Ovary (tissue), 10 donors: ENCODE data around the gene AKAP9. TPM values are rescaled to one million over a fixed set of nuclear protein-coding genes. Genes with fewer than 3 reads are reported as not detected.
"Not testable (repeated sequence)": the region's sequence is repeated elsewhere in the genome, so short reads cannot be mapped to it uniquely, and the experiment has no call there.

Experiments used
- DNase-seq, 5 donors: peaks; one replicate each; pipeline ENCODE4 v3.0.0-alpha.2; 2019 to 2020
- H3K27ac ChIP-seq, 2 donors: fragments of 200-600 bp; one replicate each; pipeline versions ENCODE4 v1.5.1 to v1.8.0; 2019 to 2022
- H3K27me3 ChIP-seq: fragments of 200-600 bp; one replicate; pipeline ENCODE4 v1.8.0; 2022
- H3K36me3 ChIP-seq: fragments of 200-600 bp; sonication (generic); one replicate; pipeline ENCODE4 v1.5.1; 2019
- H3K4me1 ChIP-seq: one replicate; pipeline ENCODE4 v1.8.1; 2013; ENCODE audit warnings: mild to moderate bottlenecking, moderate library complexity; ENCODE audit not compliant: insufficient read depth
- H3K4me3 ChIP-seq: fragments of 200-600 bp; sonication (generic); one replicate; pipeline ENCODE4 v1.5.1; 2017
- H3K9me3 ChIP-seq, 2 donors: fragments of 200-600 bp in 1 of 2; sonication (generic) in 1 of 2; one replicate each; pipeline versions ENCODE4 v1.5.1 to v1.8.1; 2013 to 2019; ENCODE audit warnings: mild to moderate bottlenecking in 1 of 2, moderate library complexity in 1 of 2
- EP300 ChIP-seq: sonication (generic); formaldehyde crosslinking; IDR thresholded peaks from one replicate; pipeline ENCODE4 v1.6.1; 2017; ENCODE audit warnings: antibody characterized with exemption
- POLR2A ChIP-seq: fragments of 450-650 bp; IDR thresholded peaks from one replicate; pipeline ENCODE4 v1.6.1; 2017; ENCODE audit warnings: antibody characterized with exemption, mild to moderate bottlenecking, moderate library complexity
- WGBS, 3 donors: extraction: QIAGEN DNeasy Blood & Tissue Kit in 1 of 3; methylation state at CpG; one replicate each; pipeline versions ENCODE4 v1.1.5 to v1.1.7; 2013 to 2017; 5-methylcytosine and 5-hydroxymethylcytosine counted together
- intact Hi-C, 4 donors: fragments of 100-400 bp; cut with DNase I; formaldehyde crosslinking; loops; one replicate each; pipeline versions ENCODE4 v1.11.0 to v1.15.1; 2022 to 2023
- long read RNA-seq, 3 donors: library from polyadenylated mRNA in 2 of 3; unstranded in 2 of 3; transcript quantifications; one replicate each; pipeline ENCODE4 v2.0.0 and lab custom pipeline, GENCODE V29; 2021 to 2026
- polyA plus RNA-seq, 2 donors: library from polyadenylated mRNA; stranded (reverse); fragments of 200-250 nt in 1 of 2; fragments of 350-450 nt in 1 of 2; fragmentation: Illumina TruSeq in 1 of 2; extraction: RNeasy Lipid Tissue Mini Kit (QIAGEN cat#74804) in 1 of 2; gene quantifications; one replicate each; pipeline ENCODE4 v1.2.3, GENCODE V29; 2013 to 2014
- total RNA-seq, 7 donors: library from RNA; depleted of rRNA in 2 of 7; stranded (reverse); fragments of >200 nt in 2 of 7; fragmentation: NEBNext Ultra II Directional in 3 of 7; extraction: Animal tissue kit (Norgen Biotek cat#: 25700) in 3 of 7; gene quantifications; one replicate each; pipeline versions ENCODE4 v1.1.0 to v1.2.4, GENCODE V29; 2016 to 2023
- TF ChIP-seq, protein P1 (sequence below), 3 donors: fragments of 450-650 bp in 2 of 3; fragments of 200-600 bp in 1 of 3; IDR thresholded peaks; one replicate each; pipeline versions ENCODE4 v1.5.1 to v1.8.0; 2016 to 2022; ENCODE audit warnings: antibody characterized with exemption in 3 of 3, mild to moderate bottlenecking in 1 of 3
- donor health status: DM: no; HTN: no; CAD: no; lungs with moderate emphysema.
- donor health status: DM: no; HTN: no; CAD: no.
- donor health status: Bipolar disorder and iron deficiency.
- donor health status: DM: yes; HTN: yes; CAD: no.
- donor health status: DM: no; HTN: no; CAD: no.
- donor health status: DM: yes; HTN: yes; CAD: no.

Gene AKAP9
- total RNA-seq (10 to 100 TPM; 46.3 to 92.8 (median 60.9) TPM), polyA plus RNA-seq (10 to 100 TPM; 22.1 to 31.4 TPM)
- long read RNA-seq, donor 1, transcript AKAP9-205 (7 exons, 1,356 nt) = major isoform, 21 of 94 reads
- long read RNA-seq, donor 1, partial matches to known transcripts = 59 of 94 reads
- long read RNA-seq, donor 1, other reads (novel, unspliced or antisense) = 14 of 94 reads
- long read RNA-seq, donor 2, partial matches to known transcripts = 44 of 50 reads
- long read RNA-seq, donor 2, other reads (novel, unspliced or antisense) = 0 of 50 reads
- long read RNA-seq, donor 3, full-length matches to known transcripts = 4 of 19 reads
- long read RNA-seq, donor 3, partial matches to known transcripts = 10 of 19 reads
- long read RNA-seq, donor 3, other reads (novel, unspliced or antisense) = 5 of 19 reads

DNA sequence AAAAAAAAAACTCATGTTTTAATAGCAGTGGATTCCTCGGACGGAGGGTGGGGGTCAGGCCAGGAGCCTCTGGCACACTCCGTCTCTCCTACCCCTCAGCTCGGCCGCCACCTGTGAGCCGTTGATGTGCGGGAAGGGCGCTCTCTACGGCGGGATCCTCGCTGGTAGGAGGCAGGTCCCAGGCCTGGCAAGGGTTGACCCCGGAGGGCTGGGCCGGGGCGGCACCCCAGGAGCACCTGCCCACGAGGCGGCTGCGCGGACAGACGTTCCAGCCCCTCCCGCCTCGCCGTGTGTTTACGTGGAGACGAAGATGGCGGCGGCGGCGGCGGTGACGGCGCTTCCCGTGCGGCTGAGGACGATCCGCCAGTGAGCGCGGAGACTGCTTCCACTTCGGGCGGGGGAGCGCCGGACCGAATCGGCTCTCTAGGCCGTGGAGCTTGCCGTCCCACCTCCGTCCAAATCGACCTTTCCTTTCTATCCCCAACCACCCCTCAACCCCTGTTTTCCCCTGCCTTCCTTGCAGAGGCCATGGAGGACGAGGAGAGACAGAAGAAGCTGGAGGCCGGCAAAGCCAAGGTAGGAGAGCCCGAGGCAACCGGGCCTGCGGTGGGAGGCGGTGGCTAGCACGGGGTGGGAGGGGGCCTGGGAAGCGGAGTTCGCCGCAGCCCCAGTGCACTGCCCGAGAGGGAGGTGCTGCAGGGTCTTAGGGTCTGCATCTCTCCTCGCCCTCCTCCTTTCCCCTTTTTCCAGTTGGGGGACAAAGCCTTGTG is at the start of gene AKAP9:
Gene AKAP9 (plus strand): TSS at position 291 of the 770 bp plus-strand sequence. CDS start 238 bp downstream, at position 529.
- DNase-seq = peak; percentile 82 to 91 (median 86)
- no peaks in the 10 kb centered on the region for H3K36me3 ChIP-seq
- peak within 1 kb of the TSS; percentile 75 for H3K4me3 ChIP-seq
- peak within 1 kb of the TSS; percentile 95 to 98 for H3K27ac ChIP-seq
- no peaks in the 10 kb centered on the region for H3K9me3 ChIP-seq
- intact Hi-C loops = no loop called here
- no peaks in the 10 kb centered on the region for H3K27me3 ChIP-seq
- WGBS, 3 donors = 0% methylated on average over 58 to 59 of the region's 59 CpGs
- H3K4me1 ChIP-seq = peaks cover 10% of the 10 kb centered on the region
- TF ChIP-seq EP300 (no peak), POLR2A (peak; percentile 65)
- TF ChIP-seq, protein P1, sequence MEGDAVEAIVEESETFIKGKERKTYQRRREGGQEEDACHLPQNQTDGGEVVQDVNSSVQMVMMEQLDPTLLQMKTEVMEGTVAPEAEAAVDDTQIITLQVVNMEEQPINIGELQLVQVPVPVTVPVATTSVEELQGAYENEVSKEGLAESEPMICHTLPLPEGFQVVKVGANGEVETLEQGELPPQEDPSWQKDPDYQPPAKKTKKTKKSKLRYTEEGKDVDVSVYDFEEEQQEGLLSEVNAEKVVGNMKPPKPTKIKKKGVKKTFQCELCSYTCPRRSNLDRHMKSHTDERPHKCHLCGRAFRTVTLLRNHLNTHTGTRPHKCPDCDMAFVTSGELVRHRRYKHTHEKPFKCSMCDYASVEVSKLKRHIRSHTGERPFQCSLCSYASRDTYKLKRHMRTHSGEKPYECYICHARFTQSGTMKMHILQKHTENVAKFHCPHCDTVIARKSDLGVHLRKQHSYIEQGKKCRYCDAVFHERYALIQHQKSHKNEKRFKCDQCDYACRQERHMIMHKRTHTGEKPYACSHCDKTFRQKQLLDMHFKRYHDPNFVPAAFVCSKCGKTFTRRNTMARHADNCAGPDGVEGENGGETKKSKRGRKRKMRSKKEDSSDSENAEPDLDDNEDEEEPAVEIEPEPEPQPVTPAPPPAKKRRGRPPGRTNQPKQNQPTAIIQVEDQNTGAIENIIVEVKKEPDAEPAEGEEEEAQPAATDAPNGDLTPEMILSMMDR (IDR thresholded peaks at IDR 0.05) = peak in 2 of 3 donors; percentile 11 to 24

DNA sequence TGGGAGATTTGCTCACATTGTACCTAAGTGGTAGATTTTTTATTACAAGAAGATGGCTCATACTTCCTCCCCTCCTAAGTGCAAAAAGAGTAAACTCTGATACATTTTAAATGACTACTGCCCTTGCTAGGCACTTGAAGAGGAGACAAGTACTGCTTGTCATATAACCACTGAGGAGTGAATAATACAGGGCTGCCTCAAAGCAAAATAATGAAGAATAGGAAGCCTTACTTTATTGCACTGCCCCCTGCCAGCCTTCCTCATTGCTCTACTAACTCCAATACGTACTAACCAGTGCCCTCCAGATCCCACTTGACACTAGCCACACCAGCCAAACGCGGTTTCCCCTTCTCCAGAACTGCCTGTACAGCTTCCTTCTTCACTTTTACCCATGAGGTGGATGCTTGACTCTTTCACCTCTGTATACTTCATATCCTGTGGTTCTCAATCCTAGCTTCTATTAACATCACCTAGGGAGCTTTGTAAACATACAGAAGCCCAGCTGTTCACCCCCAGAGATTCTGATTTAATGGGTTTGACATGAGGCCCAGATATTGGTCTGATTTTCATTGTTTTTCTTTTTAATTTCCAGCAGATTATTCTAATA is 48.5 kb upstream of the AKAP9 start:
- WGBS, 3 donors = 59 to 79% (median 59%) methylated on average over 3 of the region's 3 CpGs
- intact Hi-C loops = no loop called here

DNA sequence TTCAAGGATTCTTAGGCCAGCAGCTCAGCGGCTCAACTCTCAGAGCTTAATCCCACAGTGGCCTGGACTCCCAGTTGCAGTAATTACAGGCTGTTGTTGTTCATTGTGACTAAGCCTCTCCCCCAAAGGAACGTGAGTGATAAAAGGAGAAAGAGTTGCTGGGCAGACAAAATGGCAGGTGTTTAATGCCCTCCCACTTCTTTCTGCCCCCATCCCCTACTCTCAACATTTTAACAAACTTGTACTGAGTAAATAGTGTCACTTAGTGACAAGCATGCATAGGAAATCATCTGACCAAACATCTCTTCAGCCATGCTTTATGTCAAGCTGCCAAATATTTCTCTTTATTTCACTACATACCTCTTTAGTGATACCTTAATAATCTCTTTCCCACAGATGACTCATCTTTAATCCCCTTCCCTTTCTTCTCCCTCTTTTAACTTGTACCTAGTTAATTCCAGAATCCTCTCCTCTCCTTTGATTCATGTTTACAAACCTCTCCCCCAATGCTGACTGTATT is 47.8 kb upstream of the AKAP9 start:
- Histone ChIP-seq H3K27ac (no peak overlapping the region), H3K4me3 (no peak overlapping the region), H3K36me3 (no peaks in the 10 kb centered on the region), H3K9me3 (no peaks in the 10 kb centered on the region), H3K27me3 (no peaks in the 10 kb centered on the region), H3K4me1 (no peaks in the 10 kb centered on the region)
- WGBS, 3 donors = 24 to 28% (median 28%) methylated on average over 2 of the region's 2 CpGs
- no peak for DNase-seq
- no peak for TF ChIP-seq POLR2A
- no peak for TF ChIP-seq EP300
- TF ChIP-seq, protein P1 (IDR thresholded peaks at IDR 0.05) = no peak
- intact Hi-C loops = no loop called here

More for the DNA sequence above, 48.5 kb upstream of the AKAP9 start:
- Histone ChIP-seq H3K36me3 (no peaks in the 10 kb centered on the region), H3K4me1 (no peaks in the 10 kb centered on the region), H3K27ac (no peak overlapping the region), H3K4me3 (no peak overlapping the region), H3K9me3 (no peaks in the 10 kb centered on the region), H3K27me3 (no peaks in the 10 kb centered on the region)
- DNase-seq = no peak
- TF ChIP-seq EP300 (no peak), POLR2A (no peak)
- TF ChIP-seq, protein P1 (IDR thresholded peaks at IDR 0.05) = no peak

DNA sequence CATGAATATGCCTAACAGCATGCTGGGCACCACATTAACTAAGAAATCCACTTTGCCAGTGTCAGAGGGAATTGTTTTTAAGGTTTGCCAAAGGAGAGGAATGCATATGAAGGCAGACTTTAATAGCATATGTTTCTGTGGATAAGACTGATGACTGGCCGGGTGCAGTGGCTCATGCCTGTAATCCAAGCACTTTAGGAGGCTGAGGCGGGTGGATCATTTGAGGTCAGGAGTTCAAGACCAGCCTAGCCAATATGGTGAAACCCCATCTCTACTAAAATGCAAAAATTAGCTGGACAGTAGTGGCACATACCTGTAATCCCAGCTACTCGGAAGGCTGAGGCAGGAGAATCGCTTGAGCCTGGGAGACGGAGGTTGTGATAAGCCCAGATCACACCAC is 47.0 kb upstream of the AKAP9 start:
- 87 to 91% (median 91%) methylated on average over 5 of the region's 5 CpGs for WGBS, 3 donors
- intact Hi-C loops, DNase-seq, H3K4me3 ChIP-seq, H3K27me3 ChIP-seq, H3K9me3 ChIP-seq, H3K36me3 ChIP-seq, H3K27ac ChIP-seq, H3K4me1 ChIP-seq: not testable (repeated sequence)
